GM21423 (cell line): Measurements from ENCODE around the gene C5AR2.
"Not testable (repeated sequence)": the region's sequence is repeated elsewhere in the genome, so short reads cannot be mapped to it uniquely, and the experiment has no call there.

Source experiments
- ATAC-seq: cut with Tn5 transposase; IDR thresholded peaks from one replicate; pipeline ENCODE4 v1.9.1; 2021; ENCODE audit warnings: mild to moderate bottlenecking, moderate library complexity; ENCODE audit not compliant: unreplicated experiment

C5AR2 gene

DNA sequence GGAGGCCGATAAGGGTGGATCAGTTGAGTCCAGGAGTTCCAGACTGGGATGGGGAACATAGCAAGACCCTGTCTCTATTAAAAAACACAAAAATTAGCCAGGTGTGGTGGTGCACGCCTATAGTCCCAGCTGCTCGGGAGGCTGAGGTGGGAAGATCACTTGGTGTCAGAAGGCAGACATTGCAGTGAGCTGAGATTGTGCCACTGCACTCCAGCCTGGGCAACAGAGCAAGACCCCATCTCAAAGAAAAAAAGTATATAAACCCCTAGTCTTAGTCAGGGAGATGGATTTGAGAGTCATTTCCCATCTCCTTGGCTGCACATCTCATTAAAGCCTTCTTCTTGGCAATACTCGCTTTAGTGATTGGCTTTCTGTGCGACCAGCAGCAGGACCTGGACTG, 51.9 kb downstream of the C5AR2 start:
- ATAC-seq: not testable (repeated sequence)

DNA sequence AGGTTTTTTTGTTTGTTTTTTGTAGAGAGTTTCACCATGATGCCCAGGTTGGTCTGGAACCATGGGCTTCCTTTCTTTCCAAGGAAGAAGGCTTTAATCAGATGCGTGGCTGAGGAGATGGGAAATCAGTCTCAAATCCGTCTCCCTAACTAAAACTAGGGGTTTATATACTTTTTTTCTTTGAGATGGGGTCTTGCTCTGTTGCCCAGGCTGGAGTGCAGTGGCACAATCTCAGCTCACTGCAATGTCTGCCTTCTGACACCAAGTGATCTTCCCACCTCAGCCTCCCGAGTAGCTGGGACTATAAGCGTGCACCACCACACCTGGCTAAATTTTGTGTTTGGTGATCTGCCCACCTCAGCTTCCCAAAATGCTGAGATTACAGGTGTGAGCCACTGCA, 52.6 kb downstream of the C5AR2 start:
- ATAC-seq: not testable (repeated sequence)

DNA sequence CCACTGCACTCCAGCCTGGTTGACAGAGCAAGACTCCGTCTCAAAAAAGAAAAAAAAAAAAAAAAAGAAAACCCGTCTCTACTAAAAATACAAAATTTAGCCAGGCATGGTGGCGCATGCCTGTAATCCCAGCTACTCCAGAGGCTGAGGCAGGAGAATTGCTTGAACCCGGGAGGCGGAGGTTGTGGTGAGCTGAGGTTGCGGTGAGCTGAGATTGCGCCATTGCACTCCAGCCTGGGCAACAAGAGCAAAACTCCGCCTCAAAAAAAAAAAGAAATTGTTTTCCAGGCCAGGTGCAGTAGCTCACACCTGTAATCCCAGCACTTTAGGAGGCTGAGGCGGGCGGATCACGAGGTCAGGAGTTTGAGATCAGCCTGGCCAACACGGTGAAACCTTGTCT, 54.6 kb downstream of the C5AR2 start:
- ATAC-seq: not testable (repeated sequence)

DNA sequence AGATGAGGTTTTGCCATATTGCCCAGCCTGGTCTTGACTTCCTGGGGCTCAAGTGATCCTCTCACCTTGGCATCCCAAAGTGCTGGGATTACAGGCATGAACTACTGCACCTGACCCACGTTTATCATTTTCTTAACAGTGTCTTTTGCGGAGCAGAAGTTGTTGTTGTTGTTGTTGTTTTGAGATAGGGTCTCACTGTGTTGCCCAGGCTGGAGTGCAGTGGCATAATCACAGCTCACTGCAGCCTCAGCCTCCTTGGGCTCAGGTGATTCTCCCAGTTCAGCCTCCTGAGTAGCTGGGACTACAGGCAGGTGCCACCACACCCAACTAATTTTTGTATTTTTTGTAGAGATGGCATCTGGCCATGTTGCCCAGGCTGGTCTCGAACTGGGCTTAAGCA, 55.6 kb downstream of the C5AR2 start:
- ATAC-seq: not testable (repeated sequence)

DNA sequence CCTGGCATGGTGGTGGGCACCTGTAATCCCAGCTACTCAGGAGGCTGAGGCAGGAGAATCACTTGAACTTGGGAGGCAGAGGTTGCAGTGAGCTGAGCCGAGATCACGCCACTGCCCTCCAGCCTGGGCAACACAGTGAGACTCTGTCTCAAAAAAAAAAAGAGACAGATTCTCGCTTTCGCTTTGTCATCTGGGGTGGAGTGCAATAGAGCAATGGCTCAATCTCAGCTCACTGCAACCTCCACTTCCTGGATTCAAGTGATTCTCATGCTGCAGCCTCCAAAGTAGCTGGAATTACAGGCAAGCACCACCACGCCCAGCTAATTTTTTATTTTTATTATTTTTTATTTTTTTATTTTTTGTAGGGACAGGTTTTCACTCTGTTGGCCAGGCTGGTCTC, 56.7 kb downstream of the C5AR2 start:
- not testable (repeated sequence) for ATAC-seq

DNA sequence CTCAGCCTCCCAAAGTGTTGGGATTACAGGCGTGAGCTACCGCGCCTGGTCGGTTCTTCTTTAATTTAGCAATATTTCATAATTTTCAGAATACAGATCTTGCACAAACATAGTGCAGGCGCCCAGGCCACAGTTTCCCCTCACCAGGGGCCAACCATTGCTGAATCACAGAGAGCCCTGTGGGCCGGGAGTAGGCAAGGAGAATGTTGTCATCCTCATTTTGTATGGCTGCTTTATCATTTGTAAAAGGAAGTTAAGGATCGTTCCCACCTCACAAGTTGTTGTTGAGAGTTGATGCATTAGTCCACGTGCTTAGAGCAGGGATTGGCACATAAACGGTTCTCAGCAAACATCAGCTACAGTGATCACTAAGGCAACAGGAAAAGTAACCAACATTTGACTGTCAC, 57.2 kb downstream of the C5AR2 start:
- ATAC-seq: no peak

DNA sequence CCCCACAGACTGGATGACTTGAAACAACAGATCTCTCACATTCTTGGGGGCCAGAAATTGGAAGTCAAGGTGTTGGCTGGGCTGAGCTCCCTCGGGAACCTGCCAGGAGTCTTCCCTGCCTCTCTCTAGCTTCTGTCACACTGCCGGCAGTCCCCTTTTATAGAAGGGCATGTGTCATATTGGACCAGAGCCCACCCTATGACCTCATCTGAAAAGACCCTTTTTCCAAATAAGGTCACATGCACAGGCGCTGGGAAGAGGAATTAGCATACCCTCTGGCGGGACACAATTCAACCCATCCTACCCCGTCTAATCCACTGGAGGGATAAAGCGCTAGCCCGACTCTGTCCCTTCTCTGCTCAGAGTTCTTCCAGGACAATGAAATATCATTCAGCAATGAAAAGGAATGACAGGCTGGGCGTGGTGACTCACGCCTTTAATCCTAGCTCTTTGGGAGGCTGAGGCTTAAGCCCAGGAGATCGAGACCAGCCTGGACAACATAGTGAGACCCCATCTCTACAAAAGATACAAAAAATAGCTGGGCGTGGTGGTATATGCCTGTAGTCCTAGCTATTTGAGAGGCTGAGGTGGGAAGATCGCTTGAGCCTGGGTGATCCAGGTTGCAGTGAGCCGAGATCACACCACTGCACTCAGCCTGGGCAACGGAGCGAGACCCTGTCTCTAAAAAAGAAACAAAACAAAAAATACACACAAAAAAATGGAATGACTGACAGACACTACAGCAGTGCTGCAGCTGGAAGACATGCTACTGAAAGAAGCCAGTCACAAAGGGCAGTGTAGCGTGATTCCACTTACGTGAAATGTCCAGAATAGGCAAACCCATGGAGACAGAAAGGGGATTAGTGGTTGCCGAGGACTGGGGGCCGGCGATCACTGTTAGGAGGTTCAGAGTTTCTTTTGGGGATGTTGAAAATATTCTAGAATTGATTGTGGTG, 58.8 kb downstream of the C5AR2 start:
- no peak for ATAC-seq

DNA sequence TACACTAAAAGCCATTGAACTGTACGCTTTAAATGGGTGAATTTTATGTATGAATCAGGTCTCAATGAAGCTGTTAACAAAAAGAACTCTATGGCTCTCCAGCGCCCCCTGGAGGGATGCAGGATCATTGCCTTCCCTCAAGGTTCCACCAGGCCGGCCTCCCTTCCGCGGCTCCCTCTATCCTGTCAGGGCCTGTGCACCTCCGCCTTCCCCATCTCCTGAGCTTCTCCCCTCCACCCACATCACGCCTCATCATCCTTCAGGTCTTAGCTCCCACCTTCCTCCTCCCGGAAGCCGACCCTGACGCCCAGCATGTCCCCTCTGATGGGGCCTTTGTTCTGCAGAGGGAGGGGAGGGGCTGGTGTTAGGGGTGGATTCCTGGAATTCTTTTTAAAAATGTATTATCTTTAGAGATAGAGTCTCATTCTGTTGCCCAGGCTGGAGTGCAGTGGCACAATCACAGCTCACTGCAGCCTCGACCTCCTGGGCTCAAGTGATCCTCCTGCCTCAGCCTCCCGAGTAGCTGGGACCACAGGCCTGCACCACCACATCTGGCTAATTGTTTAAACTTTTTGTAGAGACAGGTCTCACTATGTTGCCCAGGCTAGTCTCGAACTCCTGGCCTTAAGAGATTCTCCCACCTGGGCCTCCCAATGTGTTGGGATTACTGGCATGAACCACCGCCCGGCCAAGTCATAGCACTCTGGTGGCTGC, 59.7 kb downstream of the C5AR2 start:
- ATAC-seq: no peak
